Fibroblast of mammary gland (primary cell): ENCODE data around the gene KLHL42.

Source experiments
- DNase-seq: peaks from one replicate; pipeline ENCODE4 v3.0.0-alpha.2; 2010; ENCODE audit warnings: low read depth
- H3K4me3 ChIP-seq: 2 replicates; pipeline ENCODE4 v1.5.1; 2011; ENCODE audit warnings: low read depth, mild to moderate bottlenecking, low read length, moderate library complexity; ENCODE audit not compliant: control insufficient read depth
- CTCF ChIP-seq: conservative IDR thresholded peaks from 2 replicates; pipeline ENCODE4 v1.5.1; 2011; ENCODE audit warnings: low read depth, low read length, inconsistent platforms; ENCODE audit not compliant: control insufficient read depth, insufficient read depth

Gene KLHL42

GRCh38 chr12:27814411-27814810 lies 34.4 kb downstream of the KLHL42 start:
- H3K4me3 ChIP-seq: no peak overlapping the region
- peak; percentile 13 for DNase-seq
- no peak for TF ChIP-seq CTCF

GRCh38 chr12:27814851-27815591 lies 35.0 kb downstream of the KLHL42 start:
- TF ChIP-seq CTCF: no peak
- DNase-seq: peak; percentile 10
- no peak overlapping the region for H3K4me3 ChIP-seq

GRCh38 chr12:27817766-27818165 lies 37.7 kb downstream of the KLHL42 start:
- no peak for TF ChIP-seq CTCF
- no peak overlapping the region for H3K4me3 ChIP-seq
- DNase-seq: no peak

GRCh38 chr12:27818401-27818918 lies 38.4 kb downstream of the KLHL42 start:
- no peak for DNase-seq
- H3K4me3 ChIP-seq: no peak overlapping the region
- TF ChIP-seq CTCF: no peak

GRCh38 chr12:27820564-27820963 lies 40.5 kb downstream of the KLHL42 start:
- no peak for DNase-seq
- no peak for TF ChIP-seq CTCF
- H3K4me3 ChIP-seq: no peak overlapping the region

- peak; percentile 83 for TF ChIP-seq CTCF
- peak; percentile 87 for DNase-seq
- H3K4me3 ChIP-seq: no peak overlapping the region
Measured at GRCh38 chr12:27821259-27821973, 41.4 kb downstream of the KLHL42 start.
